Measurements from ENCODE around the gene EIF1AX.
"Not testable (repeated sequence)": the region's sequence is repeated elsewhere in the genome, so short reads cannot be mapped to it uniquely, and the experiment has no call there.

EIF1AX gene

DNA sequence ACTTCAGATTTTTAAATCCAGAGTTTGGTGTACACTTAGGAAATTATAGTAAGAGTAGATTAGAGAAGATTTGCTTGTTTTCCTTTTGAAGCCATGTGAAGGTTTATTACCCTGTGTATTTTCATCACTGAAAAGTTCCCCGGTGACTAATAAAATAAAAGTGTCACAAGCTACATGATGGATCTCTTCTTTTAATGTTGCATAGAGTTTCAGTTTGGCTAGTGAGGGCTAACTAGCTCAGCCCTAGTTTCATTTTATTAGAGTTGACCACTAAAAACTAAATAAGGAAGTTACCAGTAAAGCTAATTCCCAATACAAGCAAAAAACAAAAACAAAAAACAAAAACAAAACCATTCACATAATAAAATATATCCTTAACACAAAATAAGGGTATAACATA is 14.8 kb downstream of the EIF1AX start:
- not testable (repeated sequence) for DNase-seq

DNA sequence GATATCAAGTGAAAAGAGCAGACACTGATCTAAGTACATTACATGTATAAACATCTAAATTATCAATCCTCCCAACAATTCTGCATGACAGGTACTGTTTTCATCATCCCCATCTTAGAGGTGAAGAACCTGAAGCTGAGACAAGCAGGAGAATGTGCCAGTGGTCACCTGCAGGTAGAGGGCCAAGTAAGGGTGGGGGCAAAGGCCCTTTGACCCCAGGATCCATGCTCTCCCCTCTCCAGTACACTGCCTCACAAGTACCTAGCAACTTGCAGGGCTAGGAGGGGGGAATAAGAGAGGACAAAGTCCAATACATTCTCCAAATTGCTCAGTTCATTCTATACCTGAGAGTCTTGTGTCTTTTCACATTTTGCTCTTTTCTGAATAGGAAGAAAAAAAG is 16.7 kb downstream of the EIF1AX start:
- no peak for DNase-seq

DNA sequence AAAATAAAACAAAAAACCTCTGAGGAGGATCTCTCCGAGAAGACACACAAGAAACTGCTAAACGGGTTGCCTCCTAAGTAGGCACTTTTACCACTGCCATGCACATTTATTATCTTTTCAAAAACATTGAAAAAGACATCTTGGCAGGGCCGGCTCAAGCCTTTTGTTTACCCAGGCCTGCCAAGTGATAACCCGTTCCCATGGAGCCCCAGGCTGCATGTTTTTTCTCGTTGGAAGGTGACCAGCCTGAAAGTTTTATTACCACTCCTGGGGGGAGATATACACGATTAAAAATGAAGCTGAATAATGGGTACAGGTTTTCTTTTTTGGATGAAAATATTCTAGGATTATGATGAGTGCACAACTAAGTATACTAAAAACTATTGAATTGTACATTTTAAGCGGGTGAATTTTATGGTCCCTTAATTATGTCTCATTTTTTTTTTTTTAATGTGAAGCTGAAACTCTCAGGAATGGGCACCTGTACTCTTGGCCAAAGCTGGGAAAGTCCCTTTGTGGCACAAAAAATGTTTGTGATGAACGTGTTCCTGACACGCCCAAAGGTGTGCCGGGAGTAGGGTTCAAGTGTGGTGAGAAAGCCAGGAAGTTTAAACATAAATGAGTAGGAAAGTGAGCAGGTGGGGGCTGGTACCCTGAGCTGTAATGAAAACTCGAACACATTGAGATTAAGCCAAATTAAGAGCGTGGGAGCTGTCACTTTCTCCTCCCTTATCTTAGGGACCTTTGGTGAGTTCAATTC is 23.4 kb downstream of the EIF1AX start:
- DNase-seq: no peak

DNA sequence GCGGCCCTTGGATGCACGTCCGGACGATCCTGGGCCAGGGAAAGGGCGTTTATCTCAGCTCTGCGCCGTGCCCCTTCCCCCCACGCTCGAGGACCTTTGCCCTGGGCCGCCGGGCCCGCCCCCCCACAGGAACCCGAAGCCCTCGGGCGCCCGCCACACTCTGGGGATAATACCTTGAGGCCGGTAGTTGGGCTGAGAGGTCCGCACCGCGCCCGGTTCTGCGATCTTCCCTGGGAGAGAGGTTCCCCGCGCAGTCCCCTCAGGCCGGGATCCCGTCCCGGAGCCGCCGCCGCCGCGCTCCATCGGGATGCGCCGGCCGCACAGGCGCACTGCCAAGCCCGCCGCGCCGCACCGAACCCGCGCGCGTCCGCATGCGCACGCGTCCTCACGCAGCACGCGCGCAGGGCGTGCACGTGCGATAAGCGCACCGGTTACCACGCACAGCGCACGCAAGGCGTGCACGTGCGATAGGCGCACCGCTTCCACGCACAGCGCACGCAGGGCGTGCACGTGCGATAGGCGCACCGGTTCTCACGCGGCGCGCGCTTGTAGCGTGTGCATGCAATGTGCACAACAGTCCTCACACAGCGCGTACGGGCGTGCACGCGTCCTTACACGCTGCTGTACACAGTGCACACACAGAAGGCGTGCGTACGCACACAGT is 24.9 kb downstream of the EIF1AX start, which contains the start of gene MAP7D2:
TSS of gene MAP7D2 (minus strand) at position 331 of the 664 bp plus-strand sequence. CDS start at position 303, 28 bp downstream.
- DNase-seq: no peak

DNA sequence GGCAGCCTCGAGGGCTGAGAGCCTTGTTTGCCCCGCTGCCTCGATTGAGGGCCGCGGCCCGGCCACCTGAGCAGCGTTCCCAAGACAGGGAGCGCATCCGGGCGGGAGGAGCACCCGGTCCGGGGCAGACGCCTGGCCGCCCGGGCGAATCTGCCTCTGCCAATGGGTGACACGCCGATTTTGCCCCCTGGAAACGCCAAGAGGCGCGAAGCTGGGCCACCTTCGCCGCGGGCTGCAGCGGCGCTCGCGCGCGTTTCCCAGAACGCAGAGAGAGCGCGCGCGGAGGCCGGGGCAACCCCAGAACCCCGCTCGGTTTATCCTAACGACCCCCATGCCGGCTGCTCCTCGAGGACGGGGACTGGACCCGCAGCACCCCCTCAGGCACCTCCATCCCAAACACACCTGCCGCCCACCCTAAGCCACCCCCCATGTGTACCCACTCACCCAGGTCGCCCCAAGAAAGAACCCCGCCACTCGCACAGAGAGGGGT is 25.5 kb downstream of the EIF1AX start:
- no peak for DNase-seq

DNA sequence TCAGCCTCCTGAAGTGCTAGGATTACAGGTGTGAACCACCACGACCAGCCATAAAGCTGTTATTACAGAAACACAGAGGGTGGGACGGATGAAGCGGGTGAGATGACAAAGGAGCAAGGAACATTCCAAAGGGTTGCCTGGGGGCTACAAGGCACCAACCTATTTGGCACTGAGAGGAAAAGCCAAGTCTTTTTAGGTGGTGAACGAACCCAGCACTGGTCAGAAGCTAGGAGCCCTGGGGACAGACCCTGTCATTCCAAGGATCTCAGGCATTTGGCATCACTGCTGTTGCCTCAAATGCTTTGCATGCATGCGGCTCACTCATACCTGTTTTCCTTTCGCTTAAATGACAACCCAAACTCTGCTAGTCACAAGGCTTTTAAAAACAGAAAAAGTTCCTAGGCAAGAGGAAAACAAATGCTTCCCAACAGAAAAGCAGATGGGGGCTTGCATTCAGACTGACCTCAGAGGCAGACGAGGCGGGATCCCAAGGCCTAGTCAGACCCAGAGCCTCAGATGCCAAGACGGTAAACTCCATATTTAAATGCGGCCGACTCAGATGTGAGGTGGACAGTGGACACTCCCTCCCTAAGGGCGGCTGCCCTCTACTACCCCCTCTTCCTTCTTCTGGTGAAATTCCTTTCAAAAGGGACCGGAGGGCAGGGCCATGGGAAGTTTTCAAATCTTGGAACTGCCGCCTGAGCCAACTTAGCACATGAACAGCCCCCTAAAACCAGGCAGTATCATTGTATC is 29.4 kb downstream of the EIF1AX start:
- DNase-seq: no peak

DNA sequence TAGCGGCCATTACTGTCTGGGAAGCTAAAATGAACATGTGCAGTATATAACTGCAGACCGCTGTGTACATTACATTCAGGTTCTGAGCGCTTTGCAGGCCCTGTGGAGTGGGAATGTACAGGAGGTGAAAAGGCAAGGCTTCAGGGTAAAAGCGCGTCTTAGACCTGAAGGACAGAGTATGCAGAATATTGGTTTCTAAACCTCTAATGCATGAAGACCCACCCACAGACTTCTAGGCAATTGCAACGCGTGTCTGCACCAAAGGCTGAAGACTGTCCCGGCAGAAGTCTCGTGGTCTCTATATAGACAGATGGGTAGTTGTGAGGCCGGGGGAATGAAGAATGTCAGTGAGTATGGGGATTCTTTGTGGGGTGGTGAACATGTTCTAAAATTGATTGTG is 30.4 kb downstream of the EIF1AX start:
- DNase-seq: no peak

DNA sequence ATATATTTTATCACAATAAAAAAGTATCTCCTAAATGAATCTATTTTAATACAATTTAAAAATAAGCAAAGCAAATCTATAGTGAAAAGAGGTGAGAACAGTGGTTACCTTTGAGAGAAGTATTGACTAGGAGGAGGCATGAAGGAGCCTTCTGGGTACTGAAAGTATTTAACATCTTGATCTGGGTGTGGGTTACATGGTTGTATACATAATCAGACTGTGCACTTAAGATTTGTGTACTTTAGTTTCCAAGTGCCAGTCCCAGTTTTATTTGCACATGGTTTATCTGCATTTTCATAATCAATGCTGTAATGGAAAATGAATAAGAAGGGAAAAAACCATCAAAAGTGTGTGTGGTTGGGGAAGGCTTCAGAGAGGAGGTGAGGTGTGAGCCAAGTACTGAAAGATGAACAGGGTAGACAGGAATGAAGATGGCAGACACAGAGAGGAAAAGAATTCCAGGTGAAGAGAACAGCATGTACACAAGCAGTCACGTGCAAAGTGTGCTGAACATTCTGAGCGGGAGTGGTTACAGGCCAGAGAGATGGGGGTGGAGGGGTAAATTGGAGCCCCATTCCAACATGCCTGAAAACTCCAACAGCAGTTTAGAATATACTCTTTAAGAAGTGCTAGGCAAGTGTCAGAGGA is 39.6 kb downstream of the EIF1AX start:
- no peak for DNase-seq

DNA sequence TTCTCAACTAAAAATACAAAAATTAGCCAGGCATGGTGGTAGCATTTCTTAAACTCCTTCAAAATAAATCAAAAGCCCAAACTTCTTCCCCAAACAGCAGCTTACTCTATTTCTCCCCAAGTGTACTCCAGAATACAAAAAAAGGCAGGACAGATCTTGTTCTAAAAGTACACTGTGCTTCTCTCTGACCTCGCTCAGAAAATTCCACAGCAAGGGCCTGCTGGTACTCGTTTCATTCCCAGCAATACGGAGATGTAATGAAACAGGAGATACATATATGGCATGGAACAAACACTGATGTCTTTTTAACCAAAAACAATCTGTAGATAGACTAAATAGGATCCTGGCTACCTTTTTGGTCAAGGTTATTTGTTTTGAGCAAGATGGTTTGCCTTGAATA is 50.1 kb downstream of the EIF1AX start:
- DNase-seq: no peak

DNA sequence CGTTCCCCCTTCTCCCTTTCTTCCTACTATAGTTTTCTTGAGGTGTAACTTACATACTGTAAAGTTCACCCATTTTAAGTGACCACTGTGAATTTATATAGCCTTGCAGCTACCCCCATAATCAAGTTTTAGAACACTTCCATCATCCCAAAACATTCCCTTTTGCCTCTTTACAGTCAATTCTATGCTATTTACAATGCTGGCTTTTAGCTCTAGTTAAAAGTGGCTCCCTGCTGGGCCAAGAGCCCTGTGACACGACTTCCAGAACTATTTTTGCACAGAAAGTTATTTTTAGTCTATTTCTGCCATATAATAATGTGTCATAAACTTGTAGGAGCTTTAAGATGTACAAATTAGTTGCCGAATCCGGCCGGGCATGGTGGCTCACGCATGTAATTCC is 51.8 kb downstream of the EIF1AX start:
- DNase-seq: no peak

DNA sequence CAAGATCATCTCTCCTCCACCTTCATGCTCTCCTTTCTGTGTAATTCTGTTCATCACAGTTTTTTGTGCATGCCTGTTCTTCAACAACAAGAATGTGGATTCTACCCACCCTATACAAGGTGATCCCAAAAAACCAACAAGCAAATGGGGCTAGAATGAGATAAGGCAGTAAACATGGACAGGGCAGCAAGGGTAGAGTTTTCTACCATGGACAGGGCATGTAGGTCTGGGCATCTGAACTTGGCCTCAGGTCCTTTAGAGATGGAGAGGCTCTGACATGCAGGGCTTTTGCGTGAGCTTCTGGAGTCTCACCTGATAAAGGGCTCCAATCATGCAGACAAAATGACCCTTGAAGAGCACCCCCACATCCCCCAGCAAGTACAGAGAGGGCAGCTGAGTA is 61.4 kb downstream of the EIF1AX start:
- DNase-seq: no peak

All from NCI-H748 treated with DMSO at 0.1 percent for 48 hours (cell line).